Dermis microvascular lymphatic vessel endothelial cell (primary cell): ENCODE measurements around the gene STH. TPM values are rescaled to one million over a fixed set of nuclear protein-coding genes. Genes with fewer than 3 reads are reported as not detected.

Source experiments
- DNase-seq, 2 donors: peaks; one replicate each; pipeline versions ENCODE4 v3.0.0 to v3.0.0-alpha.2; 2010; ENCODE audit warnings: low read depth in 2 of 2
- total RNA-seq: library from RNA; depleted of rRNA; stranded (reverse); fragments of >200 nt; gene quantifications from 2 replicates; pipeline ENCODE4 v1.2.1, GENCODE V29; 2014

Gene STH
- total RNA-seq, 1 donor from 2014 or later = not detected

- no peak for DNase-seq
Observed at GRCh38 chr17:46026166-46027047, 27.4 kb downstream of the STH start.

GRCh38 chr17:46027048-46027975, 28.3 kb downstream of the STH start:
- no peak for DNase-seq

DNA sequence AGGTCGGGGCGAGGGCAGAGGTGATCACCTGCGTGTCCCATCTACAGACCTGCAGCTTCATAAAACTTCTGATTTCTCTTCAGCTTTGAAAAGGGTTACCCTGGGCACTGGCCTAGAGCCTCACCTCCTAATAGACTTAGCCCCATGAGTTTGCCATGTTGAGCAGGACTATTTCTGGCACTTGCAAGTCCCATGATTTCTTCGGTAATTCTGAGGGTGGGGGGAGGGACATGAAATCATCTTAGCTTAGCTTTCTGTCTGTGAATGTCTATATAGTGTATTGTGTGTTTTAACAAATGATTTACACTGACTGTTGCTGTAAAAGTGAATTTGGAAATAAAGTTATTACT, 28.9 kb downstream of the STH start:
- no peak for DNase-seq

DNA sequence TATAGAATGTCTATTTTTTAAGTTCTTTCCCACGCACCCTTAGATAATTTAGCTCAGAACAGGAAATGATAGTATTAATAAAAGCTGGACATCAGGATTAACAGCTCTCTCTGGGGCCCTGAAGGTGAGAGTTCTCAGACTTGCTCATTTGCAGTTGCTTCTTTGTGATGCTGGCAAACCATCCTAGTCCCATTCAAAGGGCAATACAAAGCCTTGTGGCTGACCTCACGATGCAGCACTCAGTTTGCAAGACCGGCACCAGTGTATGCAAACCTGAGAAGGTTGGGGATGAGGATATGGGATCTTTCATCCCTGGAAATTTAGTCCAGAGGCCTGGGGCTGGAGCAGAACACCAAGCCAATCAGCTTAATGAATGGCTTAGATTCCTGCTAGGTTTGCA, 29.3 kb downstream of the STH start:
- DNase-seq = no peak

DNA sequence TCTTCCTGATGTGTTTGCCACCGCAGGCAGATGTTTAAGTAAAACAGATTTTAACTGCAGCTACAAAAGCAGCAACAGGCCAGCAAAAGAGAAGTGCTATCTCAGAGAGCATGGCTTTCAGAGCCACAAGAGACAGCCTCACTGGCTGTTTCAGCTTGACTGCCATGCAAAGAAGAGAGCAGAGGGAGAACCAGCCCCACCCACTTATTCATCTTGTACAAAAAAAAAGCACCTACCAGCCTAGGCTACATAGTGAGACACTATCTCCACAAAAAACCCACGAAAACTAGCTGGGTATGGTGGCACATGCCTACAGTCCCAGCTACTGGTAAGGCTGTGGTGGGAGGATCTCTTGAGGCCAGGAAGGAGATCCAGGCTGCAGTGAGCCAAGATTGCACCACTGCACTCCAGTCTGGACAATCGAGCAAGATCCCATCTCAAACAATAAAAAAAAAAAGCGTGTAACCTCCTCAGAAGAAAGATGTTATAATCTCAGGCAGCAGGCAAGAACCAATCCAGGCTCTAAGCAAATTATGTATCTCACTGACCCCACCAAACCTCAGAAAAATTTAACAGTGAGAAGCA, 30.0 kb downstream of the STH start:
- no peak for DNase-seq

GRCh38 chr17:46029627-46030026, 30.6 kb downstream of the STH start:
- DNase-seq = no peak

DNA sequence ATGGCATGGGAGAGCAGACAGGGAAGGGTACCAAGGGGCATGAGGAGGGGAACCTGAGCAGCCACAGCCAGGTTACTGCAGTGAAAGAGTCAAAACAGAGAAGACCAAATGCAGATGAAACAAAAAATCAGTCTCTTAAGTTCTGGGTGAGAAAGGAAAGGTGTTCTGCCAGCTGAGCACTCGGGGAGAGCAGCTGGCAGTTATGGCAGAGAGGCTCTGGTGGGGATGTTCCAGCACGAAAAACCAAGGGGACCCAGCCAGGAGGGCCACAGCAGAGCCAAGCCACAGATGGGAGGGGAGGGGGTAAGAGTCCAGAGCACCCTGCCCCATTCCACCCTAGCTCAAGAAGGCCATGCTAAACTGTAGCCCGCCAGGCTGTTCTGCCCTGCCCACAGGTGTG, 31.7 kb downstream of the STH start:
- no peak for DNase-seq

GRCh38 chr17:46031440-46031839, 32.4 kb downstream of the STH start:
- DNase-seq = no peak

- DNase-seq = no peak
Observed at GRCh38 chr17:46031920-46032319, 32.9 kb downstream of the STH start.

DNA sequence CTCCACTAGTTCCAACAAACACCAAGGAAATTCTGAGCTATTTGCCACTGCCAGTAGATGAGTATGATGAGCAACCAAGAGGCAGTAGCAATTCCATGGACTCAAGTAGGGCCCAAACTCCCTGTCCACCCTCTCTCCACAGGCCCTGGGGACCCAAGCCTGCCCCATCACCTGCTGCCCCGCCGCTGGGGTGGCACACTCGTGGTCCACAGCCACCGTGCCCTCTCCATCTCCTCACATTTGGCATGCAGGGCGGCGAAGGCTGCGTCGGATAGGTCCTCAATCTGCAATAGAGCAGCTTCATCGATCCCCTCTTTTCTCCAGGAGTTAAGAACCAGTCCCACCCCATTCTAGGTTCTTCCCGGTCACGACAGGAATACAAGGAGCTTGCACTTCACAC, 33.9 kb downstream of the STH start:
- DNase-seq = no peak

GRCh38 chr17:46033392-46033791, 34.3 kb downstream of the STH start:
- no peak for DNase-seq

DNA sequence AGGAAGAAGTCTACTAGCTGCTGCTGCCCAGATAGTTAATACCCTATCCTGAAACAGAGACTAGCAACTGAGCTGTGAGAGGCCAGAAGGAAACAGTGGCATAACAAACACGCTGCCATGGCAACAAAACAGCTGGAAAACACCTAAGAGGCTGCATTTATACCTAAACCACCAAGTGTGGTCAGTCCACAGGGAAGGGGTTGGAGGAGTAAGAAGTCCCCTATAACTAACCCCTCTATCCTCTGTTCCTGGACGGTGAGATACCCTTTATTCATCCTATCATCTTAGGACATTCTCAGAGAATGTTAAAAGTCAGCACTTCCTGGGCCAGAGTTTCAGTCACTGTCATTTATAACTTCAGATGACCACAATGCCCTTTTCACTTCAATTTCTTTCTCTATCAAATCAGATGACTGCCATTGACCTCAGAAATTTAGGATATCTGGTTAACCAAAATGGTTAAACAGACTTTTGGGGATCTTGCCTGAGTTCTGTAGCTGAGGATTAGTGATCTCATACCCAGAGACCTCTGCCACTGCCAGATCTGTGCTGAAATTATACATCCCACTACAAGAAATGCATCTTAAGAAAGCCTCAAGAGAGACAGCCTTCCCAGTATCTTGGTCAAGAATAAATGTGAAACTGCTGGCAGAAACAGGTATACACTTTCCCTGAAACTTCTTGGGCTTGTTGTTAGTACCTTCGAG, 36.2 kb downstream of the STH start:
- peak; percentile 22 to 59 for DNase-seq

DNA sequence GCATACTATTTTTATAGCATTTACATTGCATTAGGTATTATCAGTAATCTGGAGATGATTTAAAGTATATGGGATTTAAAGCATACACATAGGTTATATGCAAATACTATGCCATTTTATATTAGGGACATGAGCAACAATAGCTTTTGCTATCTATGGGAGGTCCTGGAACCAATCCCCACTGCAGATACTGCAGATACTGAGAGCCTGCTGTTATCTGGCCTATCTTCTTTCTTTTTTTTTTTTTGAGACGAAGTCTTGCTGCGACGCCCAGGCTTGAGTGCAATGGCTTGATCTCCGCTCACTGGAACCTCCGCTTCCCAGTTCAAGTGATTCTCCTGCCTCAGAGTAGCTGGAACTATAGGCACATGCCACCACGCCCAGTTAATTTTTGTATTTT, 37.4 kb downstream of the STH start:
- DNase-seq = no peak

- DNase-seq = no peak
Observed at GRCh38 chr17:46037722-46038255, 38.7 kb downstream of the STH start.

DNA sequence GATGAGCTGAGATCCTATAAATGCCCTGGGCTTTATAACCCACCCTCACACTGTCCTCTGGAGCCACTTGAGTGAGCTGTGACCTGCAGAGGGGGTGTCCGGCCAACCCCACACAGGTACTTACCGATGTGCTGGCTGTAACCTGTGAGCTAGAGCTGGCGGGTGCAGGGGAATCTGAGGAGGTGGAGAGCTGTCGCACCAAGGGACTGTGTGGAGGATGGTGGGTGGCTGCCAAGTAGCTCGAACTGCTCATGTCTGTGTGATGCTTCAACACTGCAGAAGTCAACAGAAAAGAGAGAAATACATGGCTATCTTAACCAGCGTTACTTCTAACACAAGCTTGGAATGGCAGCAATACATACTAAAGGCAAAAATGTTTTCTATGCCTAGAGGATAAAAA, 39.4 kb downstream of the STH start:
- no peak for DNase-seq

DNA sequence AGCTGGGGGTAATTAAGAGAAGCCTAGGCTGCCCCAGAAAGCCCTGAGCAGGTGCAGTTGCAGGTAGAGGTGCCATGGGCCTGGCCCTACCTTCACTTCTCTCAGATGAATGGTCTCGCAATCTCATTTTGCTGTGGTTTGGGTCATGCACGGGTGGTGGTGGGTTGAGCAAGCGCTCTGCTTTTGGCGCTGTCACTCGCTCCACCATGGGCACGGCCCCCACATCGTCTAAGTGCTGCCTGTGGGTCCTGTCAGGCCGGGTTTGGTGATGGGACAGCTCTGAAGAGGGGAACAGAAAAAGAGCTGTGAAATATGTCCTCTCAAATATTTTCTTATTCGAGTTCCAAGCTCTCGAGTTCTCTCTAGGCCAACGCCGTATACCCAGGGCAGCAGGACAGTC, 39.9 kb downstream of the STH start:
- DNase-seq = no peak

DNA sequence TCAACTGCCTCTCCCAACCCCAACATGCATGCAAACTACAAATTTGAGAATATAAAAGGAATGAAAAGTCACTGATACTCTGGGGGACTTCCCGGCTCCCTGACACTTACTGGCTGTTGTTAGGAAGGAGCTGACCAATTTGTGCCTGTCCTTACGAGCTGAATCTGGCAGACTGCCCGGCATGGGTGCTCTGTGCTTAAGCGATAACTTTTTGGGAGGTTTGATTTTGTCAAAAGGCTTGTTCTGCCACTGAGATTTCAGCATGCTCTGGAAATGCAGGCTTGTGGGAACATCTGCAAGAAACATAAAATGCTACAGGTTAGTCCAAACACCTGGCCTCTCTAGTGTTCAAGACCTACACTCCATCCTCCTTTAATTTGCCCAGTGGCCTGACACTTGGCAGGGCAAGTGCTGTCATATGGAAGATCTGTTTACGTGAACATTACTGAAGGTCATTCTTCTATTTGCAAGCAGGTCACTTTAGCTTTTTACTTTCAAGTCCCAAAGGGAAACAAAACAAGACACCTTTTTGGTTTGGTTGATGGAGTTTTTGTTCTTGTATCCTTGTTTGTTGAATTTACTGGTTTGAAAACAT, 40.6 kb downstream of the STH start:
- DNase-seq = no peak

DNA sequence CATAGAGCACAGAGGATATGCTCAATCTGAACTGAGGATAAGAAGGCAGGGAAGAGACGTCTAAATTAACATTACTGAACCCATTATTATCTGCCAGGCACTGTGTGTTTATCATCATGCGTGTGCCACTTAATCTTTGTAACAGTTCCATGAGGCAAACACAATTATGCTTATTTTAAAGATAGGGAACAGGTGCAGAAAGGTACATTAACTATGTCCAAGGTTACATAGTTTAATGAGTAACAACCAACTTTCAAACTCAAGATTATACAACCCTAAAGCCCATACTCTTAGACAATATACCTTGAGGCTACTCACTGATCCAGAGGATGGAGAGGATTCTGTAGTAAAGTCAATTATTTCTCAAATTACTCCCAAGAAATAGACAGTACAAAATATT, 43.2 kb downstream of the STH start:
- DNase-seq = no peak

DNA sequence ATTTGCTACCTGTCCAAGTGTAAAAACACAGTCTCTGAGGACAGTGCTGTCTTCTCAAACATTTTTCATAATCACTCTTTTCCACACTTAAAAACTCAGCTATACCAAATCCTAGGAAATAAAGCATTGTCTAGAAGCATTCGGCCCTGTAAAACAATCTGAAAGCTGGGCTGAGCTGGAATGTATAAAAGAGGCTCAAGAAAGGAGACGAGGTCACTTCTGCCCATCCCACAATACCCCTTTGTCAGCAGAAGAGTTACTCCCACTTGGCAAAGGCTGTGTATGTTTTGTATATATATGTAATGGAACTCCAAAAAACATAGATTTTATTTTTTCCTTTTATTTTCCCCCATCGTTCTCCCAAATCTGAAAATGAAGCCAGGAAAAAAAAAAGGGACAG, 43.9 kb downstream of the STH start:
- DNase-seq = no peak

GRCh38 chr17:46043606-46044005, 44.6 kb downstream of the STH start:
- no peak for DNase-seq
